Right ventricle myocardium inferior (tissue), 1 donor: ENCODE data around the gene SNCA. TPM values are rescaled to one million over a fixed set of nuclear protein-coding genes. Genes with fewer than 3 reads are reported as not detected.

ENCODE experiments used
- ATAC-seq: fragments of 200-7000 bp; cut with Tn5 transposase; one replicate; pipeline ENCODE4 v1.9.1; 2020; ENCODE audit warnings: mild to moderate bottlenecking, moderate library complexity
- DNase-seq: peaks from one replicate; pipeline ENCODE4 v3.0.0; 2021; ENCODE audit errors: missing footprints
- intact Hi-C: fragments of 100-400 bp; cut with DNase I; formaldehyde crosslinking; loops from one replicate; pipeline ENCODE4 v1.11.0; 2022
- long read RNA-seq: library from polyadenylated mRNA; unstranded; transcript quantifications from one replicate; pipeline ENCODE4 v2.0.0, GENCODE V29; 2021
- total RNA-seq: library from RNA; stranded (reverse); fragmentation: NEBNext Ultra II Directional; extraction: Animal tissue kit (Norgen Biotek cat#: 25700); gene quantifications from one replicate; pipeline ENCODE4 v1.2.1, GENCODE V29; 2021
- donor health status: DM: no; HTN: yes; CAD: no; lungs with severe emphysema.

SNCA gene
- 3.7 TPM for total RNA-seq
- long read RNA-seq, partial matches to known transcripts, result 0 of 3 reads
- long read RNA-seq, other reads (novel, unspliced or antisense), result 0 of 3 reads

DNA sequence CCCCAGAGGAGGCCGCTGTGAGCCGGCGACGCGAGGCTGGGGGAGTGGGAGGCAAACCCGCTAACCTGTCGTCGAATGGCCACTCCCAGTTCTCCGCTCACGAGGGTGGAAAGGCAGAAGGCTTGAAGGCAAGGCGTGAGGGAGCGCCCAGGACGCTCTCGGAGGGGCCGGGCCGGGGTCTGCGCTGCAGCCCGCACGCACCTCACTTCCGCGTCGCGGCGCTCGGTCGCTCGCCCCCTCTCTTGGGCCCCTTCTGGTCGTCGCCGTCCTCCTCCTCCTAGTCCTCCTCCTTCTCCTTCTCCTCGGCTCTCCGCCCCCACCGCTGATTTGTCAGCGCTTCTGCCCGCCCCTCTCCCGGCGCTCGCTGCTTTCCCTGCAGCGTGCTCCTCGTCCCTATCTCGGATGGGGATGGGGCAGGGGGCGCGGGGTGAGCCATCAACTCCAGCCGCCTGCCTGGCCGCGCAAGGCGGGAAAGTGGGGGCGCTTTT is at the start of gene SNCA:
SNCA (minus strand) TSS at position 265 of the 488 bp plus-strand sequence. CDS start 1,494 bp downstream, outside the sequence.
- peak; percentile 81 for DNase-seq
- ATAC-seq, result peak; percentile 88
- intact Hi-C loops, result no loop called here

DNA sequence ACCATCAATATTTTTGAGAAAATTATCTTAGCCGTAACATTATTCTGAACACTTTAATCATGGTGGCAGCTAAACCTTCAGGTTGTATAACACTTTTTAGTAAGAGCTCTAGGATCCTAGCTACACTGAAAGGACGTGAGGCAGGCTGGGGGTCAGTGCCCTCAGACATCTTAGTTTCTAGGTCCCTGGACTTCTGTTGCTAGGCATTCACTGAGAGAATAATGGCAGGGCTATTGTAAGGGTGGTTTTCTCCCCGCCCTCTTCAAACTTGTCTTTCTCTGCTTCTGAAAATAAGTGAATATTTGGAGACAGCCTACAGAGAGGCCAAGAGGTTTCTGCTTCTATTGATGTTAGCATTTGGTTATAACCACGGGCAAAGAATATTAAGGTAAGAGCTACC is 42.3 kb upstream of the SNCA start:
- intact Hi-C loops, result loop anchor here (10.0 kb wide), 1 partner anchor 224 kb away; no protein-coding TSS in a partner anchor
- no peak for DNase-seq
- no peak for ATAC-seq

DNA sequence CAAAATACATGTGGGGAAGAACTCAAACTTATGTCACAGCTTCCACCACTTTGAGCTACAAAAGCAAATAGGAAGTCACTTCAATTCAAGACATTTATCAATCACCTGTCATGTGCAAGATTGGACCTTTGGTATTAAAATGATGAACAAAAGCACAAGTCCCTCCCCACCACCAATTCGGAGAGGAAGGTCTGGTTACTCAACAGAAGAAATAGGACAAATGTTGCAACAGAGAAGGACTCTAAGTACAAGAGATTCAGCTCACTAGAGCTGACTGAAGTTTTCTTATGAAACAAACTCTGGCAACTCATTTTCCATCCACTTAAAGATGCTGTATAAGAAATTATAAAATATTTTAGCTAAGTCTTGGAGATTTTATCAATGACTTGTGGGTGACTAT is 41.6 kb upstream of the SNCA start:
- no peak for DNase-seq
- intact Hi-C loops, result loop anchor here (10.0 kb wide), 1 partner anchor 224 kb away; no protein-coding TSS in a partner anchor
- ATAC-seq, result no peak

DNA sequence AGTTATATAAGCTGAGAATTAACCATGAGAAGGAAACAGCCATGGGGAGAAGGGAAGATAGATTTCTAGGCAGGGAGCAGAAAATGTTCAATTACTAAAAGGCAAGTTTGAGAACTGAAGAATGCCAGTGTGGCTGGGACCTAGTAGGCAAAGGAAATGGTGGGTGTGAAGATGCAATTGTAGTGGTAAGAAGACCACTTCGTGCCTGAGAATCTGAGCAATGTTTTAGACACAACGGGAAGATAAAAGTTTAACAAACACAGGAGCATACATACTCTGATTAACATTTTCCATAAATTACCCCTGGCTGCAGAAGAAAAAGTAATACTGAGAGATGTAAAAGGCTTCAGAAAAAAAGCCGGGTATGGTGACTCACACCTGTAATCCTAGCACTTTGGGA is 39.6 kb upstream of the SNCA start:
- intact Hi-C loops, result loop anchor here (10.0 kb wide), 1 partner anchor 222 kb away; no protein-coding TSS in a partner anchor
- no peak for DNase-seq
- no peak for ATAC-seq

DNA sequence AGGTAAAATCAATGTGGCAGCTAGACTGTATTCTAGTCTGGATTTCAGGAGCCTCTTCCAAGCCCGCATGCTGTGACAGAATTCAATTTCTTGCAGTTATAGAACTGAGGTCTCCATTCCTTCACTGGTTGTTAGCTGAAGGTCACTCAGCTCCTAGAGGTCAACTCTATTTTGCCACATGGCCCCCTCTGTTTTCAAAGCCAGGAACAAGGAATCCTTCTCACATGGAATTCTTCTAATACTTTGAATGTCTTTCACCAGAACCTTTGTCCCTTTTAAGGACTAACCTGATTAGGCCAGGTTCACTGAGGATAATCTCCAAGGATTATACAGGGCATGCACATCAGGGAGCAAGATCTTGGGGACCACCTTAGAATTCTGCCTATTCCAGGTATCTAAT is 34.2 kb upstream of the SNCA start:
- ATAC-seq (no peak), DNase-seq (no peak)
- intact Hi-C loops, result loop anchor here (10.0 kb wide), 1 partner anchor 216 kb away; no protein-coding TSS in a partner anchor

DNA sequence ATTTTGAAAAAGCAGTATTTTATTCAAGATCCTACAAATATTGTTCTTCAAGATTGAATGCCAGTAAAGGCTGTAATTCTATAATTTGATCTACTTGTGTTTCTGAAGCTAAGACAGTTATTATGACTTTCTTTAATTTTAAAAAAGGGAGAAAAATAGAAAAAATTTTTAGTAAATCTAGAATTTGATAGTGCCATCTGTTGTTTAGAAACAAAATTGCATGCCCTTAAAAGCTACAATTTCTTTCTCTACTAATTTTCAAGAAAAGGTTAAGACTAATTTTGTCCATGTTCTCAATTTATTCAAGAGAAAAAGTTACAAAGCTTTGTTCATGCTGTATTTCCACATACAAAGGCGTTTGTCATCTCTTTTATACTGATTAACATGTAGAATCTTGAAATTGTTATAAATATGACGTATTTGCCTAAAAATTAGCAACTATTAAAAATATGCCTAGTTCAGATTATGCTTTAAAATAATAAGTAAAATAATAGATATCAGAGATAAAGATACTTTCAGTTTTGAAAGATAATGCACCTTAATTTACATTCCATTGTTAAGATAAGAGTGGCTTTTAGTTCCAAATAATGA is 32.1 kb upstream of the SNCA start:
- intact Hi-C loops, result no loop called here
- ATAC-seq (no peak), DNase-seq (no peak)

DNA sequence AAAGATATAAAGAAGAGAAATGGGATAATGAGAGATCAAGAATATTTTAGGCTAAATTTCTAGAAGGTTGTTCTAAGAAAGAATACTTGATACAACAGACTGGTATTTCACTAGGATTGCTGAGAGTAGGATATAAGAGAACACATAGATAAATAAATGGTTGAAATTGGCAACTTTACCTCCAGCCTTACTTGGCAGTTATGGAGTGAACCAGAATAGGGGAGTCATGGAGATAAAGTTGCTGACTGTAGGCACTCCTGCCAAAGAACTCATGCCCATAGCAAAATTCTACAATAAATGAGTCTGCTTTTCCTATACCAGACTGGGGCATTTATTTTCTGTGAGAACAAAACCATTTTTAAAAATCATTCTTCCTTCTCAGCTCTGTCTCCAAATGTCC is 31.3 kb upstream of the SNCA start:
- no peak for DNase-seq
- intact Hi-C loops, result no loop called here
- no peak for ATAC-seq

DNA sequence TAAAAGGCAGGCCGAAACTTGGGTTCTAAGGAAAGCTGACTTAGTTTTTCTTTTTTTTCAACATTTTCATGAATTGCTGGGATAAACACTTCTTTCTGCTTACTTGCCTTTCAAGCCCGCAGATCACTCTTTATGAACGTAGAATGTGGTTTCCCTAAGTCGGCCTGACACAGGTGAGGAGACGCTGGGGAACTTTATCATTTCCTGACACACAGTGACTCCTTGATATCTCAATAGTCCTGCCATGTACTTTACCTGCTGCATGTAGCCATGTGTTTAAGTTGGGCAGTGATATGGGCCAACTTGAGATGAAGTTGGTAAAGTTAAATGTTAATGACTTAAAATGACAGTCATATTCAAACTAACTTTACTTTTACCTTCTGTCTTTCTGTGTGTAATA is 26.6 kb upstream of the SNCA start:
- intact Hi-C loops, result no loop called here
- ATAC-seq (no peak), DNase-seq (no peak)

DNA sequence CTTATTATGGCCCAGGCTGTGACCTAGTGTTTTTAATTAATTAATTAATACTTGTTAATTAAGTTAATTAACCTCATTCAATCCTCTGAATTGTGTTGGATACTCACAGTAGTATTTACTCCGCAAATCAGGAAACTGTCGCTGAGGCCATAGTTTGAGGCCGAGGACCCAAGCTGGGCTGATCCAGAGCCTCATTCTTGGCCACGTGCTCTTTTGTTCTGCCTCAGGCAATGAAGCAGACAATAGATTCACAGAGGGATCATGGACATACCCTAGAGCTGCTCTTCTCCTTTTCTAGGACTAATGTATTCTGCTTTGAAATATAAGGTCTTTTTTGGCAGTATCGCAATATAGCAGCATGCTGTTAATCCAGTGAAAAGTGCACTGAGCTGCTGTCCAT is 24.0 kb upstream of the SNCA start:
- no peak for DNase-seq
- ATAC-seq, result no peak
- intact Hi-C loops, result no loop called here

DNA sequence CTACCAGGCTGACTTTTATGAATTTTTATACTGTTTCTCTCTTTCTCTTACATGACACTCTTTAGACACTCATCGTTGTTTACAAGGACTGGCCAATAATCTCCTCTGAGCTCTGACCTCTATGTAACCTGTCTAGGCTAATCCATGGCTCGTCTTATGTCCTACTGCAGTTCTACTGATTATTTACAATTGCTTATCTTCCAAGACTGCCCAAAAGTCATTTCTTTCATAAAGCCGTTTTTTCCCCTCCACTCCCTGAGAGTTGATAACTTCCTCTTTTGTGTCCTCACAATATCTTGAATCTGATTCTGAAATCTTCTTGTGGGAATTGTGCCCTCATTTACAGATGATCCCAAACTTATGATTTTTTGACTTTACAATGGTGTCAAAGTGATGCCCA is 18.3 kb upstream of the SNCA start:
- DNase-seq, result no peak
- intact Hi-C loops, result no loop called here
- ATAC-seq, result no peak

DNA sequence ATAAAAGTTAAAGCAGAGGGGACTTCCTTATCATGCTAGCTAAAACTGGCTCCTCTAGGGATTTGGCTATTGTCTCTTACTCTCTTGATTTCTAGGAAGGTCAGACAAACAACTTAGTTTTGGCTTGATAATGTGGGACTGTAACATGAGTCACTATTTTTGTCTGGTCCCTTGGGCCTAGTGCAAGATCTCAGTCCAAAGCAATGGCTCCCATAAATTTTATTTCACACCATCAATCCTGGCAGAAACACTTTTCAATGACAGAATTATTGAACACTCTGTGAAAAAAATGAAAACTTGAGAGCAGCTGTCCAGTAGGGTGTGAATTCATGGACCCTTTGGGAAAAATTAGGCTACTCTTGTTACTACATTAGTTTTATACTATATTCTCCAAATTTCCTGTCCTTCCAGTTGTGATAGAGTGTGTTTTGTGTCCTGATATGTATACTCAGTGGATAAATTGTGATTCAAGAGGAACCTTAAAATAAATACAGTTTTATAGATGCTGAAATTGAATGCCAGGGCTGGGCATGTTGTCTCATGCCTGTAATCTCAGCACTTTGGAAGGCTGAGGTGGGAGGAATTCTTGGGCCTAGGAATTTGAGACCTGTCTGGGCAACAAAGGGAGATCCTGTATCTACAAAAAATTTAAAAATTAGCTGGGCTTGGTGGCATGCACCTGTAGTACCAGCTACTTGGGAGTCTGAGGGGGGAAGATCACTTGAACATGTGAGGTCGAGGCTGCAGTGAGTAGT is 10.8 kb upstream of the SNCA start:
- intact Hi-C loops, result no loop called here
- no peak for DNase-seq
- ATAC-seq, result no peak

DNA sequence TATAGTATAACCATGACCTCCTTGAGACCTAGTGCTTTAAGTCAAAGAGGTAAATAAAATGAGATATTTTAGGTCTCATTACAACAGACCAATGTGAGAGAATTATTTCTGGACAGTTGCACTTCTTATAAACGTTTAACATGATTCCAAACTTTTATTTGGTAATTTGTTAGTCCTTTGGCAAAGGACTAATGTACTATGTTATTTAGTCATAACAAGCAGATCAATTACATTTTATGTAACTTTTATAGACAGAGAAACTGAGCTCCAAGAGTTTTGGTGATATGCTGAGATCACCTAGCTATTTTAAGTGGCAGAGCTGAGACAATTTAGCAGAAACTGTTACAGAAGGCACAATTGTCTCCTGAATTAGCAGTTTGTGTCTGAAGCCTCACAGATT is 2.6 kb upstream of the SNCA start:
- no peak for ATAC-seq
- DNase-seq, result no peak
- intact Hi-C loops, result no loop called here

DNA sequence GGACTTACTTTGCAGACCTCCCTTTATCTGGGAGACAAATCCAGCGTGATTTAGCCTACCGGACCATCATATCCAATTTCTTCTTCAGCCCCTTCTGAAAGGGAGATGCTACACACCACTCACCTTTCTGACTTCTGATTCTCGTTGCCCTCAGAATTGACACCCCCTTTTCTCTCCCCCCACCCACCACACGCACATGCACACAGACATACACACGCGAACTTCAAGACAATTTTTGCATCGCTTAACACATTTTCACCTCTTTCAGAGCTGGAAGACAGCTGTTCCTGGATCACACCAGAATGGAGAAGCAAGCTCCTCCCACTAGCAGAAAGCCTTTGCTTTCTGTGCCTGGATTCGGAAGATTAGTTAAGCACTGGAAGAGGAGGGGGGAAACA is 1.0 kb upstream of the SNCA start:
- intact Hi-C loops, result no loop called here
- no peak for ATAC-seq
- no peak for DNase-seq

DNA sequence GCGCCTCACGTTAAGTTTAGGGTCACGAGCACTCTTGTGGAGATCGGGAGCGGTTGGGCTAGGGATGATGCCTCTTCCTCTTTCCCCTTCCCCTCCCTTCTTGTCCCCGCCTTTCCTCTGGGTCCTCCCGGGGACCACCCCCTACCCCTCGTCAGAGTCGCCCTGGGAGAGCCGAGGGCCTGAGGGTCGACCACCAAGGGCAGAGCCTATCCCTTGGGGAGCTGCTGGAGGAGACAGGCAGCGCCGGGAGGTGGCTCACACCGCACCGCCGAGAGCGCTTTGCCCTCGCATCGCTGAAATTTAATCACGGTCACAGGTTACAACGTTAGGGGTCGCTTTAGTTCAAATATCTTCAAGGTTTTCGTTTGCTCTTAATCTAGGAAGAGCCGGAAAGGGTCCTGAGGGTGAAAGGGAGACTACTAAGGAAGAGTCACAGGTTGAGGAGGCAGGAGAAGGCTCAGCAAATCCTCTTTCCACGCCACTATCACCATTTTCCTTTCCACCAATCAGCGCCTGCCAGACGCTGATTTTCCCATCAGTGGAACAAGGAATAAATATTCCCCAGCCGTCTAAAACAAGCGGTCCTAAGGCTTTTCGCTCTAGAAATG is 528 bp upstream of the SNCA start:
- intact Hi-C loops, result no loop called here
- DNase-seq, result no peak
- ATAC-seq, result peak; percentile 65

DNA sequence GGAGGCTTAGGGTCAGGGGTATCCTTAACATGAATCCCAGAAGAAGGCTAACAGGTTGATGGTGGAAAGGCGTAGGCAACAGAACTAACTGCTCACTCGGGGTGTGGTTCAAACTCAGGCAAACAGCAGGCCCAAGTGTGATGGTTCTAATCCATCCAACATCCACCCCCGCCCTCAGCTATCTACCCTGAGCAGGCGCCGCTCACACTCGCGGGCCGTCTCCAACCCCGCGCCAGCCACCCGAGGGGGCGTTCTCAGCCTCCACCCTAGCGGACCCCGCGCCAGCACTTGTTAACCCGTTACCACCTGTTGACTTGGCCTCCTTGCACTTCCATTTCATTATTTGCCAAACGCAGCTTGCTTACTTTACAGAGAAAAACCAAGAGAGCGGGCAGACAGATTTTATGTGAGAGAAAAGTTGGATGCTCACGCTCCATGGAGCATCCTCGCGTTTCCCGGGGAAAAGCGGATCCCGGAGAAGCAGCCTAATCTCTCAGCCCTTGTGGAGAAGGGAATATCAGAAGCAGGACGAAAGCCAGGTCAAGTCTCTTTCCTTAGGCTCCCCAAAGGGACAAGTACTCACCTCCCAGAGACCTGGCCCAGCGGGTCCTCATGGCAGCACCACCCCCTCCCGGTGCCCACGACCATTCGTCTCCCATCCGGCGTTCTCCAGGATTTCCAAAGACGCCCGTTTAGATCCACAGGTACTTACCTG is 773 bp downstream of the SNCA start:
- DNase-seq (no peak), ATAC-seq (no peak)
- intact Hi-C loops, result no loop called here

DNA sequence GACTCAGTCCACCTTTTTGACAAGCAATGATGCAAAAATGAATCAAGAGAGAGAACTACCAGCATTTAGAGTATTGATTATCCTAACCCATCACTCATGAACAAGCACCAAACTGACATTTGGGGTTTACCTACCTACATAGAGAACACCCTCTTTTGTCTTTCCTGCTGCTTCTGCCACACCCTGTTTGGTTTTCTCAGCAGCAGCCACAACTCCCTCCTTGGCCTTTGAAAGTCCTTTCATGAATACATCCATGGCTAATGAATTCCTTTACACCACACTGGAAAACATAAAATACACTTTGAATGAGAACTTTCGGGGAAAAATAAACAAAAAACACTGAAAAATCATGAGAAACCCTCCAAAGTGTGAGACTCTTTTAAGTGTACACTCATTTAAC is 1.5 kb downstream of the SNCA start:
- DNase-seq, result no peak
- intact Hi-C loops, result no loop called here
- no peak for ATAC-seq

DNA sequence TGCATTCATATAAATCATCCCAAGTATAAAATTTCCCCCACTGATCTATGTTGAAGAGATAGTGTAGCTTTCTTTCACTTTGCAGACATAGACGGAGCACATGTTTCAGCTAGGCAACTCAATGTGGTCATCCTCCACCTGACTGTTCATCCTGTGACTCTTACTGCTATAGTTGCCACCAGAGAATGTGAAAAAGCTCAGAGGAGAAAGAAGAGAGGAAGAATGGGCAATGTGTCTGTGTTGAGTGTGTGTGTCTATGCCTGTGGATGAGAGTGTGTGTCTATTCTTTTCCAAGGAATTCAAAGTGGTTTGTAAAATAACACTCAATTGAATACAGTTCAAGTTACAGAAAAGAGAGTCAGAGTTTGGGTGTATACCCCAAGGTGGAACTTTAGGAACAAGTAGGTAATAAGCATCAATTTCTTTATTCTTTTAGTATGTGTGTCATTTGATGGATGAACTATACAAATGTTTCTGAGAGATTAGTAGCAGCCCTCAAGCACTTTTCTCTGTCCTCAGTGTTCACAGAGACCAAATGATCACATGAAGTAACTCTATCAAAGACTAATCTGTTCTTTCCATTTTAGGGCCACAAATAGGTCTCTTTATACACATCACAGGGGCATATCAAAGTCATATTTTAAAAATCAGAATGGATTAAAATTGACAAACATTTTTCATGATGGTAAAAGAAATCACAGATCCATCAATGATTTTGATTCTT is 2.3 kb downstream of the SNCA start:
- intact Hi-C loops, result no loop called here
- ATAC-seq (no peak), DNase-seq (no peak)

DNA sequence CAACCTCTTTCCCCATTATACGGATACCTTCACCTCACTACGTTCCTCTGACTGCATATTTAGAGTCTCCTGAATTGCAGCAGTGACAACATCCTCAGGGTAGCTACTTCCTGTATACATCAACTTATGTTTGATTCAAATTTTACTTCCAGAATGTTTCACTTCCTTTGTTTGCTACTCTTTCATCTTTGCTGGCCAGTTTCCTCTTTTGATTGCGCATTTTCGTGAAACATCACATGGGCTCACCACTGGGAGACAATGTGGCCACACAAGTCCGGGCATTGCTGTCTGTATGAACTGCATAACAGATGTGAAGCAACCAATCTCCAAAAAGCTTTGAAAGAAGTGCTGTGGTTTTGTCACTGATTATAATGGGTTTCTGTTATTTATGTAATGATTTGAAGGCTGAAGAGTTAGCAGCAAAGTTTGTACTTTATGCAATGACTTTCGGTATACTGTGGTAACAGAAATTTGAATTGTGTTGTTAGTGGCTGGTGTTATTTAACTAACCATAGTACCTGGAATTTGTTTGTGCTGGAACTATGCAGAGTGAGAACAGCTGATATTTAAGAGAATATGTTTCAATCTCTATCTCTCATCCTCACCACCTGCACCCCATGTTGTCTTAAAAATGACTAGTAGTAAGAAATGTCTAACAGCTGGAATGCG is 7.4 kb downstream of the SNCA start:
- DNase-seq (no peak), ATAC-seq (peak; percentile 54)

More for the DNA sequence above, 7.4 kb downstream of the SNCA start:
- intact Hi-C loops, result no loop called here
